Right lobe of liver (tissue), 6 donors: ENCODE data around the gene GTPBP1. TPM values are rescaled to one million over a fixed set of nuclear protein-coding genes. Genes with fewer than 3 reads are reported as not detected.

Experiments
- ATAC-seq, 4 donors: fragments of 200-7000 bp; cut with Tn5 transposase; one replicate each; pipeline ENCODE4 v1.9.1; 2020; ENCODE audit warnings: mild to moderate bottlenecking in 4 of 4, moderate library complexity in 4 of 4
- DNase-seq, 3 donors: peaks; one replicate each; pipeline ENCODE4 v3.0.0-alpha.2; 2020
- H3K27ac ChIP-seq, 3 donors: fragments of 200-600 bp; one replicate each; pipeline ENCODE4 v1.8.0; 2022
- H3K27me3 ChIP-seq, 2 donors: fragments of 200-600 bp; one replicate each; pipeline ENCODE4 v1.8.0; 2022
- H3K36me3 ChIP-seq, 4 donors: fragments of 200-600 bp; sonication (generic) in 1 of 4; one replicate each; pipeline versions ENCODE4 v1.5.1 to v1.8.0; 2017 to 2022; ENCODE audit warnings: control low read depth in 1 of 4
- H3K4me1 ChIP-seq, 4 donors: fragments of 200-600 bp; sonication (generic) in 1 of 4; one replicate each; pipeline versions ENCODE4 v1.5.1 to v1.8.0; 2017 to 2022; ENCODE audit warnings: control low read depth in 1 of 4
- H3K4me3 ChIP-seq, 3 donors: fragments of 200-600 bp; one replicate each; pipeline ENCODE4 v1.8.0; 2022
- H3K9me3 ChIP-seq, 4 donors: fragments of 200-600 bp; sonication (generic) in 1 of 4; one replicate each; pipeline versions ENCODE4 v1.5.1 to v1.8.0; 2017 to 2022; ENCODE audit warnings: control low read depth in 1 of 4
- POLR2A ChIP-seq: fragments of 450-650 bp; IDR thresholded peaks from one replicate; pipeline ENCODE4 v1.6.1; 2017; ENCODE audit warnings: antibody characterized with exemption, mild to moderate bottlenecking
- WGBS: methylation state at CpG from one replicate; pipeline ENCODE4 v1.1.6; 2018; ENCODE audit warnings: low coverage, low lambda C conversion rate; ENCODE audit not compliant: insufficient coverage; ENCODE audit errors: missing lambda C conversion rate; 5-methylcytosine and 5-hydroxymethylcytosine counted together
- intact Hi-C, 2 donors: fragments of 100-400 bp; cut with DNase I; formaldehyde crosslinking; loops; one replicate each; pipeline versions ENCODE4 v1.11.2 to v1.14.1; 2022
- small RNA-seq, 2 experiments: library from RNA; depleted of rRNA; stranded (forward); fragments of <200 nt; gene quantifications; one replicate each; pipeline ENCODE3, GENCODE V24; 2016
- total RNA-seq, 6 experiments: library from RNA; depleted of rRNA in 2 of 6; stranded (reverse); fragments of >200 nt in 2 of 6; fragmentation: NEBNext Ultra II Directional in 3 of 6; extraction: Animal tissue kit (Norgen Biotek cat#: 25700) in 3 of 6; gene quantifications; one replicate each; pipeline versions ENCODE4 v1.1.0 to v1.2.4, GENCODE V29; 2016 to 2023
- TF ChIP-seq, protein P1 (sequence below), 4 donors: fragments of 200-600 bp in 3 of 4; fragments of 450-650 bp in 1 of 4; IDR thresholded peaks; one replicate each; pipeline versions ENCODE4 v1.5.1 to v1.8.0; 2016 to 2022; ENCODE audit warnings: antibody characterized with exemption in 4 of 4, mild to moderate bottlenecking in 2 of 4
- donor health status: DM: no; HTN: yes; CAD: no.
- donor health status: DM: no; HTN: no; CAD: no.
- donor health status: DM: no; HTN: no; CAD: no.
- donor health status: DM: no; HTN: yes; CAD: no.
- donor health status: DM: no; HTN: yes; CAD: no.

GTPBP1 gene
- total RNA-seq, 6 experiments from 2014 or later: 13.4 to 21.6 (median 16.7) TPM

DNA sequence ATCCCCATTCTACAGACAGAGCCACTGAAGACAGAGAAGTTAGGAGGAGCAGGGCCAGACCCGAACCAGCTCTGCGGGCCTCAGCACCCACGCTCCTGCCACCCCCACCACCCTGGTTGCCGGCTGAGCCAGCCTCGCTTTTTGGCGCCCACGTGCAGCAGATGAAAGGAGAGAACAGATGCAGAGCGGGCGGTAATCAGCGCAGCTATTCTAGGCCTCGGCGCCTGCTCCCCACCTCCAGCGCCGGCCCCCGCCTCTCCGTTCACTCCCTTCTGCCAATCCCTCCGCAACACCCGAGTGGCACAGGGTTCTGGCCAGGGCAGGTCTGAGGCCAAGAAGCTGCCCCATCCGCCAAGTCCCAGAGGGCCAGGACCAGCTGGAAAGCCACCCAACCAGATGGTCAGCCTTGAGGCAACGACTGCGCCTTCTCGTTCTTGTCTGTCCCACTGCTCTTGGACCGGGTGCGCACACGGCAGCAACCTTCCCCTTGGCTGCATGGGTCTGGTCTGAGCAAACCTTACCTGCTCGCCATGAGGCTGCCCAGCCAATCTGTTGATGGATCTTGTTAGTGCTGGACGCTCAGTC lies 71.4 kb downstream of the GTPBP1 start:
- intact Hi-C loops: no loop called here
- H3K27me3 ChIP-seq: no peaks in the 10 kb centered on the region
- no peaks in the 10 kb centered on the region for H3K4me1 ChIP-seq
- no peak overlapping the region for H3K27ac ChIP-seq
- ATAC-seq: no peak
- peak in 1 of 3 donors; percentile 42 for DNase-seq
- TF ChIP-seq, protein P1, sequence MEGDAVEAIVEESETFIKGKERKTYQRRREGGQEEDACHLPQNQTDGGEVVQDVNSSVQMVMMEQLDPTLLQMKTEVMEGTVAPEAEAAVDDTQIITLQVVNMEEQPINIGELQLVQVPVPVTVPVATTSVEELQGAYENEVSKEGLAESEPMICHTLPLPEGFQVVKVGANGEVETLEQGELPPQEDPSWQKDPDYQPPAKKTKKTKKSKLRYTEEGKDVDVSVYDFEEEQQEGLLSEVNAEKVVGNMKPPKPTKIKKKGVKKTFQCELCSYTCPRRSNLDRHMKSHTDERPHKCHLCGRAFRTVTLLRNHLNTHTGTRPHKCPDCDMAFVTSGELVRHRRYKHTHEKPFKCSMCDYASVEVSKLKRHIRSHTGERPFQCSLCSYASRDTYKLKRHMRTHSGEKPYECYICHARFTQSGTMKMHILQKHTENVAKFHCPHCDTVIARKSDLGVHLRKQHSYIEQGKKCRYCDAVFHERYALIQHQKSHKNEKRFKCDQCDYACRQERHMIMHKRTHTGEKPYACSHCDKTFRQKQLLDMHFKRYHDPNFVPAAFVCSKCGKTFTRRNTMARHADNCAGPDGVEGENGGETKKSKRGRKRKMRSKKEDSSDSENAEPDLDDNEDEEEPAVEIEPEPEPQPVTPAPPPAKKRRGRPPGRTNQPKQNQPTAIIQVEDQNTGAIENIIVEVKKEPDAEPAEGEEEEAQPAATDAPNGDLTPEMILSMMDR (IDR thresholded peaks at IDR 0.05): no peak
- TF ChIP-seq POLR2A: no peak
- H3K9me3 ChIP-seq: no peaks in the 10 kb centered on the region
- WGBS: 80% methylated on average over 21 of the region's 27 CpGs
- H3K4me3 ChIP-seq: no peak overlapping the region
- no peaks in the 10 kb centered on the region for H3K36me3 ChIP-seq

DNA sequence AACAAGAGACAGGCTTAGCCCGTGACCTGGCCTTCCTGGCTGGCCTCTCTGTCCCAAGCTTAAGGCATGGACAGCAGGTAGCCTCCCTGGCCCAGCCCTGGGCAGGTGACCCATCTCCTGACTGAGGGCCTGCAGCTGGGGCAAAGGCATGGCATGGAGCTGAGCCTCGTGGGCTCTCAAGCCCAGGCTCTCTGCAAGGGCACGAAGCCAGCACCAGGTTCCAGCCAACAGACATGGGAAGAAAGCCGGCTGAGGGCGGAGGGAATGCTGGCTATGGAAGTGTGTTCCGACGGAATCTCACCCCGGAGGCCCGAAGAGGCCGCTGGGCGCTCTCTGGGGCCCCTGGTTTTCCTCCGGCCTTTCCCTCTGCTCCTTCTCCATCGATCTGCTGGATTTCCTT lies 75.3 kb downstream of the GTPBP1 start:
- no peaks in the 10 kb centered on the region for H3K4me1 ChIP-seq
- no peaks in the 10 kb centered on the region for H3K36me3 ChIP-seq
- no peaks in the 10 kb centered on the region for H3K27me3 ChIP-seq
- ATAC-seq (no peak), DNase-seq (peak in 1 of 3 donors; percentile 39)
- H3K9me3 ChIP-seq: no peaks in the 10 kb centered on the region
- TF ChIP-seq, protein P1 (IDR thresholded peaks at IDR 0.05): no peak
- no peak for TF ChIP-seq POLR2A
- WGBS: no CpG with 5 or more reads among the region's 13 CpGs
- intact Hi-C loops: no loop called here
- no peak overlapping the region for H3K4me3 ChIP-seq
- H3K27ac ChIP-seq: no peak overlapping the region

DNA sequence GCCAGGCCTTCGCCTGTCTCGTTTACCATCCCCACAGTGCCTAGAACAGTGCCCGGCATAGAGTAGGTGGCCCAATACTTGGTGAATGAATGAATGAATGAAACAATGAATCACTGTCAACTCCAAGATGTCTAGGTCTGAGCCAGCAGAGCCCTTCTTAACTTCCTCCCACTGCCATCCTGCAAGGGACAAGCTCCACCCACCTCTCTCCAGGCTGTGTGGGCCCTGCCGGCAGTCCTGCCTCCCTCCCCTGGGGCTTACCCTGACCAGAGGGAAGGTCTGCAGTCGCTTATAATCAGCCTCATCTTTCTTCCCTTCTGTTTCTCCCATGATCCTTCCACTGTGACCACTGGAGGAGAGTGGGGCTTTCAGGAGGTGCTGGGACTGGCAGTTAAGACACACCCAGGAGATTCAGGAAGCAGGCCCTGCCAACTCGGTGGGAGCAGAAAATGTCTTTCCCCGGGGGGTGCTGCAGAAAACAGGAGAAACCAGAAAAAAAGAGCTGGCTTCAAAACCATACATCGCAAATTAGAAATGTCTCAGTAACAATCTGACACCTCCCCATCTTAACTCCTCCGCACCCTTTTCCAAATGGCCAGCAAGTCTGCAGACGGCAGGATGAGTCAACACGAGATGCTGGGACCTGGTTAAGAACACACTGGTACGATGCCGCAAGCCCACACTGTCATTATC lies 76.8 kb downstream of the GTPBP1 start:
- intact Hi-C loops: no loop called here
- no peaks in the 10 kb centered on the region for H3K9me3 ChIP-seq
- no peak for DNase-seq
- H3K27me3 ChIP-seq: no peaks in the 10 kb centered on the region
- H3K36me3 ChIP-seq: no peaks in the 10 kb centered on the region
- WGBS: 69% methylated on average over 12 of the region's 13 CpGs
- H3K4me3 ChIP-seq: no peak overlapping the region
- H3K27ac ChIP-seq: no peak overlapping the region
- no peak for TF ChIP-seq POLR2A
- TF ChIP-seq, protein P1 (IDR thresholded peaks at IDR 0.05): no peak
- H3K4me1 ChIP-seq: no peaks in the 10 kb centered on the region
- no peak for ATAC-seq

Small RNA genes within 50 kb of the gene (small RNA-seq; reads per million reads assigned to genes)
- gene AL021707.8: 0 reads per million in 2 experiments

Other genes with a start within 250 kb of the GTPBP1 start
- gene KDELR3, start 237.8 kb upstream of the GTPBP1 start, total RNA-seq: 10 to 100 TPM in 3 of 6 experiments, 1 to 10 TPM in 3; 2.4 to 53.8 (median 12.8) TPM
- 100 to 1,000 TPM; 128 to 205 (median 184) TPM for gene DDX17, start 199.6 kb upstream of the GTPBP1 start, total RNA-seq
- under 1 TPM in 1 of 6 experiments, not detected in 5; 0.55 TPM for gene DMC1, start 135.8 kb upstream of the GTPBP1 start, total RNA-seq
- gene FAM227A, start 49.6 kb upstream of the GTPBP1 start, total RNA-seq: under 1 TPM in 4 of 6 experiments, not detected in 2; 0.02 to 0.20 (median 0.16) TPM
- 10 to 100 TPM in 4 of 6 experiments, 1 to 10 TPM in 2; 6.1 to 14.4 (median 11.6) TPM for gene CBY1, start 49.3 kb upstream of the GTPBP1 start, total RNA-seq
- gene TOMM22, start 24.0 kb upstream of the GTPBP1 start, total RNA-seq: 10 to 100 TPM; 23.2 to 36.8 (median 32.4) TPM
- gene JOSD1, start 5.0 kb upstream of the GTPBP1 start, total RNA-seq: 10 to 100 TPM; 13.0 to 32.2 (median 21.7) TPM
- gene SUN2, start 50.1 kb downstream of the GTPBP1 start, total RNA-seq: 100 to 1,000 TPM; 104 to 174 (median 144) TPM
- 1 to 10 TPM; 2.0 to 6.2 (median 5.1) TPM for gene DNAL4, start 88.2 kb downstream of the GTPBP1 start, total RNA-seq
- under 1 TPM; 0.18 to 0.68 (median 0.28) TPM for gene NPTXR, start 138.1 kb downstream of the GTPBP1 start, total RNA-seq
- 10 to 100 TPM in 4 of 6 experiments, 1 to 10 TPM in 2; 7.8 to 22.5 (median 12.1) TPM for gene CBX6, start 166.3 kb downstream of the GTPBP1 start, total RNA-seq